NCI-H1092 treated with DMSO at 0.1 percent for 48 hours (cell line): Measurements from ENCODE around the gene PKN2.
"Not testable (repeated sequence)": the region's sequence is repeated elsewhere in the genome, so short reads cannot be mapped to it uniquely, and the experiment has no call there.

Experiments used
- DNase-seq: peaks from one replicate; lab custom pipeline; 2025; lab: John Stamatoyannopoulos, UW

Gene PKN2

DNA sequence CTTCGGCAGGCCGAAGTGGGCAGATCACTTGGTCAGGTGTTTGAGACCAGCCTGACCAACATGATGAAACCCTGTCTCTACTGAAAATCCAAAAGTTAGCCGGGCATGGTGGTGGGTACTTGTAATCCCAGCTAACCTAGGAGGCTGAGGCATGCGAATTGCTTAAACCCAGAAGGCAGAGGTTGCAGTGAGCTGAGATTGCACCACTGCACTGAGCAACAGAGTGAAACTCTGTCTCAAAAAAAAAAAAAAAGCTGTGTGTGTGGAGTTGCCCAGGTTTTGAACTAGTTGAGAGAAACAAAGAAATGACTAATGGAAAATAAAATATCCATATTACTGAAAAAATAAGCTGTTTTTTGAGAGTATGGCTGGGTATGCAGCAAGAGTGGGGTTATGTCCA is 107.1 kb downstream of the PKN2 start:
- no peak for DNase-seq

DNA sequence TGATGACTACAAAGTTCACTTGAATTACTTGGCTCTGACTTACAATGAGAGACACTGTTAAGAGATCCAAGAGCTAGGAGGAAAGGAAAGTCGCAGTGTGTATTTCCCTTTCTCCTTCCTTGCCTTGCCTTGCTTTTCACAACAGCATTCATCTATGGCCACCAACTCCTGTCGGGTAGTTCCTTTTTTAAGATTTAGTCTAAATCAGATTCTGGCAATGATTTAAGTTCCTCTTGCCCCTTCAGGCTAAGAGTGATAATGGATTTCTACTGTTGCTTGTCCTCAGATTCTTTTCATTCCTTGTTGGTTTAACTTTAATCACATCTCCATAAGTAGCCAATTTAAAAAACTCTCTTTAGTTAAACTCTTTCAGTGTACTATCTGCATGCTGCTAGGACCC is 115.4 kb downstream of the PKN2 start:
- DNase-seq = no peak

DNA sequence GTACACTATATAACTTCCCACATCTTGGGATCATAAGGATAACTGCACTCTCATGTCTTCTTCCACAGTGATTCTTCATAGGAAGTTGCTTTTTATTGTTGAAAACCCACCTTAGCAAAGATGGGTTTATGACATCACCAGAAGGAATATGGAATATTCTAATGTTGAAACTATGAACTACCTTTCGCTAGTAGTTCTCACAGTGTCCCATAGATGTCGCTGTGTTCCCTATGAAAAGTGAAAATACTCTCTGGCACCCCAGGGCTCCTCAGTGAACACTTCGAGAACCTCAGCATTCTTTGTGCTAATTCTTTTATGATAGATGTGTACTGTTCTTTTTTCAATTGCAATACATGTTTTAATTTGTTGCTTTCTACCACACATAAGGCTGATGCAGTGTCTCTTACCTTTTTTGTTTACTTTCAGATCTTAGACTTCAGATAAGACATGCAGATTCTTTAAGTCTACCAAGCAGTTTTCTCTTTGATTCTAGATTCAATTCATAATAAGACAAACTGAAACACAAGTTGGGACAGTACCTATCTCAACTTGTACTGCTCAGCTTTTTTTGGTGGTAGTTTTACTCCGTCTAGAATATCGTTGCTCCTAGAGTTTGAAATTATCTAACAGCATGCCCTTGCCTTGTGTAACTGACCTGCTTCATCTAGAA is 116.4 kb downstream of the PKN2 start:
- no peak for DNase-seq

DNA sequence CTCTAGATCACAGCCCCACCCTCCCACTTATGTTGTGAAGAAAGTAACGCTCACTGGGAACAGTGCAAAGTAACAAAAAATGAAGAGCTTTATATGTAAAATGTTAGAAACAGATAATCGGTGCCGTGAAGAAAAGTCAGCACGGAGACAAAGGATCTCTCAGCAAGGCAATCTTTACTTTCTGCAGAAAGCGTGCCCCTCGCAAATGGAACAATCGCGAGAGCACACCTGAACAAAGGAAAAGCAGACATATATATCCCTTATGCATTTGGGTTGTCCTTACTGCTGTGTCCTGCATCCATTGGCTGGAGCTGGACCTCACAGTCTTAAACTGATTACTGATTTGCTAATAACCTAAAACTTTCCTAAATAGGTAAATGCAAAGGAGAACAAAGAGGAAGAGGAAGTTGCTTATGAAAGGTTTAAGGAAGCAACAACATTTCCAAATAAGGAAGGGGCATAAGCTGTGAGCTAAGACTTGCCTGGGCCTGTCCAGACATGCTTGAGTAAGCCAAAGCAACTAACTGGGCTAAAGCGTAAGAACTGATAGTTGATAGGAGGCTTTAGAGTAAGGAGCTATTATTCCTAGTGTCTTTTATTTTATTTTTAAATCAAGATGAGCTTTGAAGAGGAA is 117.6 kb downstream of the PKN2 start:
- no peak for DNase-seq

DNA sequence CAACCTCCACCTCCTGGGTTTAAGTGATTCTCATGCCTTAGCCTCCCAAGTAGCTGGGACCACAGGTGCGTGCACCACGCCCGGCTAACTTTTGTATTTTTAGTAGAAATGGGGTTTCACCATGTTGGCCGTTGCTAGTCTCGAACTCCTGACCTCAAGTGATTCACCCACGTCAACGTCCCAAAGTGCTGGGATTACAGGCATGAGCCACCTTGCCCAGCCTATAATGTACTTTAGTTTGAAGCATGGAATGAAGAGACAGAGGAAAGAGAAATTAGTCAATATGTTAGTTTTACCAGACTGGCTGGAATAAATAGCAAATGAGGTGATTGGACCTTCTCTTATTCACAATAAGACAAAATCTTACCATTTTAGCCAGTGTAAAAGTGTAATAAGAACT is 118.3 kb downstream of the PKN2 start:
- DNase-seq = no peak

DNA sequence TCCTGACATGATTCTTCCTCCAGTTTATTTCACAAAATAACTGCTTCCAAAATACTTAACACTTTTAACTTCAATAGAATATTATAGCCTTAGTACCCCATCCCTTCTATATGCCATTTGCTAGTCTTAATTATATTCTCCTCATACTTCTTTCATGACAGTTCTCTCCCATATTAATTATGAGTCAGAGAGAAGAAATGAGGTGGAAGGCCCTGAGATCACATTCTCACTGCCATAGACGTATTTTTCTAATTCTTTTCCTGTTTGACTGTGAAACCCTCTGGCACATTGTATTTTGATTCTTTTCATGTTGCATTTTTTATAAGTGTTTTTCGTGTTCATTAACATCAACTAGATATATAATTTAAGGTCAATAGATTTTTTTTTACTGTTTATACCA is 118.9 kb downstream of the PKN2 start:
- no peak for DNase-seq

DNA sequence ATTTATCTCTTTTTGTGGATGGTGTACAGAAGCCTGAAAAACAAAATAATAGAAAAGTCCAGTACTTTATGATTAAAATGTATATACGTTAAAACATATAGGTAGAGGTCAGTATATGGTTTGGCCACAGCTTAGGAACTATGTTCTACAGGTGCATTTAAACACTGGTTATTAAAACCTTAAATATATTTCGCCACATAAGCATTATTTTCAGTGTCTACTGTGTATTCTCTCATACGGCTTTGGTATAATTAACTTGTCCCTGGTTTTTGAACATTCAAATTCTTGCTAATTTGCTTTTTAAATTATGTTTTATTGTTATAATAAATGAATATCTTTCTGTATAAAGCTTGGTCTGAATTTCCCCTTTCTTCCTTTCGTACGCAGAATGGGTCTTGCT is 119.4 kb downstream of the PKN2 start:
- DNase-seq = no peak

DNA sequence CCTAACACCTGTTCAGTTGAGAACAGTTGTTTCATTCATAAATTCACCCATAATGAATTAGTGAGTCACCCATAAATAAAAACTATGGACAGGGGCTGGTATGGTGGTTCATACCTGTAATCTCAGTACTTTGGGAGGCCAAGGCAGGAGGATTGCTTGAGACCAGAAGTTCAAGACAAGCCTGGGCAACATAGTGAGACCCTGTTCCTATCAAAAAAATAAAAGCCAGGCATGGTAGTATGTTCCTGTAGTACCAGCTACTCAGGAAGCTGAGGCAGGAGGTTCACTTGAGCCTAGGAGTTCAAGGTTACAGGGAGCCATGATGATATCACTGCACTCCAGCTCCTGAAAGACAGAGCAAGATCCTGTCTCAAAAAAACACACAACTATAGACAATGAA is 128.3 kb downstream of the PKN2 start:
- DNase-seq = no peak

DNA sequence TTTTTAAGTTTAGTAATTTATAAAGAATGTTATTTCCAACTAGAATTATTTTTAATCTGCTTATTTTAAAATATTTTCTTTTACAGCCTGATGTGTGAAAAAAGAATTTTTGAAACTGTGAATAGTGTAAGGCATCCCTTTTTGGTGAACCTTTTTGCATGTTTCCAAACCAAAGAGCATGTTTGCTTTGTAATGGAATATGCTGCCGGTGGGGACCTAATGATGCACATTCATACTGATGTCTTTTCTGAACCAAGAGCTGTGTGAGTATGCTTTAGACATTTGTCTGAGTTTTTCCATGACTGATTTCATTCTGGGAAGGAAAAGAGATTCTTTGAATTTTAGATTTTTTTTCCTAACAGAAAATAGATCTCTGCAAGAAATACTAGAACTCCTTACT is 129.4 kb downstream of the PKN2 start:
- DNase-seq = no peak

DNA sequence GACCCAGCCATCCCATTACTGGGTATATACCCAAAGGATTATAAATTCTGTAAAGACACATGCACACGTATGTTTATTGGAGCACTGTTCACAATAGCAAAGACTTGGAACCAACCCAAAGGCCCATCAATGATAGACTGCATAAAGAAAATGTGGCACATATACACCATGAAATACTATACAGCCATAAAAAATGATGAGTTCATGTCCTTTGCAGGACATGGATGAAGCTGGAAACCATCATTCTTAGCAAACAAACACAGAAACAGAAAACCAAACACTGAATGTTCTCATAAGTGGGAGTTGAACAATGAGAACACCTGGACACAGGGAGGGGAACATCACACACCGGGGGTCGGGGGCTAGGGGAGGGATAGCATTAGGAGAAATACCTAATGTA is 135.6 kb downstream of the PKN2 start:
- DNase-seq = not testable (repeated sequence)

DNA sequence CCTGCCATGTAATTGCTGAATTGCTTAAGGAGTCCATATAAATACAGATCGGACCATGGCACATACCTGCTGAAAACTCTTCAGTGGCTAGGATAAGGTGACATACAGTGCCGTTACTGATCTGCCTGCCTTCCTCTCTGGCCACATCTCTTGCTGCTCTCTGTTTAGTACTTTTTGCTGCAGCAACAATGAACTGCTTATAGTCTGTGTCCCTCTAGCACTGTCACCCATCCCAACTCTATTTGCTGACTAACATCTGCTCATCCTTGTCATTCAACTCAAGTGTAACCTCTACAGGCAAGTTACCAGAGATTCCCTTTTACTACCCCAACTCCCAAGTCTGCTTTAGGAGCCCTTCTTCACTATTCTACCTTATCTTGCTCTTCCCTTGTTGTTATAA is 141.6 kb downstream of the PKN2 start:
- DNase-seq = no peak

DNA sequence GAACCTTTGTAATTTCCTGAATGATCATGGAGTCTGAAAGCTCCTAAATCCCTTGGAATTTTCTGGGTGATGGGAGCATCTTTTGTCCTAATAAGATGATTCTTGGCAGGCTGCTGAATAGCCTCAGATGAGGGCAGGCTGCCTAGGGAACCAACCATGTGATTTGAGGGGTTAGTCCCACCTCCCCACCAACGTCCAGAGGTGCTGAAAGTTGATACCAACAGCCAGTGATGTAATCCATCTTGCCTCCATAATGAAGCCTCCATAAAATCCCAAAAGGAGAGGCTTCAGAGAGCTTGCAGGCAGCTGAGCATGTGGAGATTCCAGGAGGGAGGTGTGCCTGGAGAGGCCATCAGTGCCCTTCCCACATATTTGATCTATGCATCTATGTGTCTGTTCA is 163.6 kb downstream of the PKN2 start:
- no peak for DNase-seq

DNA sequence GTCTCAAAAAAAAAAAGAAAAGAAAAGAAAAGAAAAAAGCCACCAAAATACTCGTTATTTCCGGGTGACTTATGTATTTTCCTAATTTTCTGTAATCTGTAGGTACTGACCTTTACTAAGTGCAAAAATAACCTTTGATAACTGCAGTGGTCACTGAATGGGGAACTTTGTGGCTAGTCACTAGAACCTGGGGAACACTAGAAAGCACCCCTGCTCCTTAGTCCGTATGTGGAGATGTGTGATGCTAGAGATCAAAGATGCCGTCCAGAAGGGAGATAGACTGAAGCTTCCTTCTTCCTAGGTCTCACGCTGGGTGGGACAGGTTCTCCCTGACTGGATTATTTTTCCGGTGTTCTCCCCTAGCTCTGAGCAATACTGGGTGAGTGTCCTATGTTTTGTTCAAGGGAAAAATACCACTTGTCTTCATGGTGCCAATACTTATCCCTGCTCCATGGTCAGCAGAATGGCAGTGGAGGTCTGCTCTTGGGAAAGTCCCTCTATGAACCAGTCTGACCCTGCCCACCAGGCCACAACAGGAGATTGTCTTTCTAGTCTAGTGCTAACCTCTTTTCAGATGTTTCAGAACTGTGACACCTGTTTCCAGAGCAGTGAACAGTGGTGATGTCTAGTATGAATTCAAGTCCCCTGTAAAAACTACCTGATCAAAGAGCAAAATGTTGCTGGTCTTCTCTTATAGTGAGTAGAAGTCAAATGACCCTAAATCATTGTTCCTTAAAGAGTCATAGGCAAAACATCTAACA is 167.4 kb downstream of the PKN2 start:
- no peak for DNase-seq

DNA sequence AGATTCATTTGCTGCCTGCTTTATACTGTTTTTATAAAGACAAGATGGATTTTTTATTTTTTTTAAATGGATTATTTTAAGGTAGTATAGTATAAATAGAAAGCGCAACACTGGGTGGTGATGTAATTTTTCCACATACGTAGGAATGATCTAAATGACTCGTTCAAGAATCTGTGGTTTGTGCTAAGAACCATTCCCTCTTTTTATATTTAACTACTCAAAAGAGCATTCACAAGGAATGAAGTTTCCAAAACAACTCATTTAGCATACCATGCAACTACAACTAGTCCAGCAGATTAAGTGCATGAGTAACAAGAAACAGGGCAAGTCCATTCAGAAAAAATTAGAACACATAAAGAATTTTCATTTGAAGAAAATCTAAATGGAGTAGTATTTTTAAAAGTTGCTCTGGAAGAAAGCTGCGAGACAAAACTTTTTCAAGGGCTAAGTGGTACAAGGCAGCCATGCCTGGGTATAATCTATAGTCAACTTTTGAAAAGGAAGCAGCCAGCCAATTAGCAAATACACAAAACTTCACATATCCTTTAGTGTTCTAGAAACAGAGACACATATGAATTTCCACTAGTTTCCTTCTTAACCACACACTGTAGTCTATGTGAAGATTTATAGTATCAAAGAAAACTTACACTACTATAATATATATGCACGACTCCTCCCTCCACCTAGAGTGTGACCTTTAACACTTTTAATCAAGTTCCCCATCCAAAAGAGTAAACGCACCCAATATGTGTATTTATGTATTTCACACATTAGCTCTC is 183.9 kb downstream of the PKN2 start:
- DNase-seq = no peak

DNA sequence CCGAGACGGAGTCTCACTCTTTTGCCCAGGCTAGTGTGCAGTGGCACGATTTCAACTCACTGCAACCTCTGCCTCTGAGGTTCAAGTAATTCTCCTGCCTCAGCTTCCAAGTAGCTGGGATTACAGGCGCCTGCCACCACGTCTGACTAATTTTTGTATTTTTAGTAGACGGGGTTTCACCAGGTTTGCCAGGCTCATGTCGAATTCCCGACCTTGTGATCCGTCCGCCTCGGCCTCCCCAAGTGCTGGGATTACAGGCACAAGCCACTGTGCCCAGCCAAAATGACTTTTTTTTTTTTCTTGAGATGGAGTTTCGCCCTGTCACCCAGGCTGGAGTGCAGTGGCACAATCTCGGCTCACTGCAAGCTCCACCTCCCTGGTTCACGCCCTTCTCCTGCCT is 185.6 kb downstream of the PKN2 start:
- DNase-seq = not testable (repeated sequence)

DNA sequence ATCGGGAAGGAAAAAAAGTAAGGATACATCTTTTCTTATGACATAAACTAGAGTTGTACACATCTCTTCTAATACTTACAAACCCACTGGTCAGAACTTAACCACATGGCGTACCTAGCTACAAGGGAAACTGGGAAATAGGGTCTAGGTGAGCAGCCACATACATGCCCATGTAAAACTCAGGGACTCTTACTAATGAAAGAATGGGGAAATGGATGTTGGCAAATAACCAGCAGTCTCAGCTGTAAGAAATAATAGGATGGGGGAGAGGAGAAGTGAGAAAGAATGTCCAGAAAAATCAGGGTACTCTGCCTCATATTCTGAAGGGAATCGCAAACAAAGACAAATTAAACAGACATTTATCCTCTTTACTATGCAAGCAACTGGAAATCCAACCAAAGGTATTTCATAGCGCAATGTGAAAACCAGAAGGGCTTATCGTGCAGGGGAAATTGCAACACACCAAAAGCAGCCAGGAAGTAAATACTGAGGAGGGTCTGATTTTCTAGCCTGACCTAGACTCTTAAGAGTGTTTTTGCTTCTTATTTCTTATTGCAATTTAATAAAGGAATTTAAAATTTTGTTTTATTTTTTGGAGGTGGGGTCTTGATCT is 189.8 kb downstream of the PKN2 start:
- DNase-seq = no peak

DNA sequence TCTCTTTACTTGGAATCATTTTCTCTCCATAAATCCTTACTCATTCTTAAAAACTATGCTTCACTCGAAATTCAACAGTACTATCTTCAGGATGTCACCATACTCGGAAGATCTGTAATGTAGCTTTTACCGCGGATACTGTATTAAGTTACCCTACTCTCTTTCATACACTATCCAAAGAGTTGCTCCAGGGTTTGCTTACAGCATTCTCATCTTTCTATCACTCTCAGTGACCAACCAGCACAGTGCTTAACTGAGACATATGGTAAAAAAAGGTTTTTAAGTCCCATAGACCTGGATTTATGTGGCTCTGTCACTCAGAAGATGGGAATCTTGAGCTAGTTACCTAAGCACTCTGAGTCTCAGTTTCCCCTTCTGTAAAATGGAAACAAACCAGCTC is 191.5 kb downstream of the PKN2 start:
- DNase-seq = no peak

DNA sequence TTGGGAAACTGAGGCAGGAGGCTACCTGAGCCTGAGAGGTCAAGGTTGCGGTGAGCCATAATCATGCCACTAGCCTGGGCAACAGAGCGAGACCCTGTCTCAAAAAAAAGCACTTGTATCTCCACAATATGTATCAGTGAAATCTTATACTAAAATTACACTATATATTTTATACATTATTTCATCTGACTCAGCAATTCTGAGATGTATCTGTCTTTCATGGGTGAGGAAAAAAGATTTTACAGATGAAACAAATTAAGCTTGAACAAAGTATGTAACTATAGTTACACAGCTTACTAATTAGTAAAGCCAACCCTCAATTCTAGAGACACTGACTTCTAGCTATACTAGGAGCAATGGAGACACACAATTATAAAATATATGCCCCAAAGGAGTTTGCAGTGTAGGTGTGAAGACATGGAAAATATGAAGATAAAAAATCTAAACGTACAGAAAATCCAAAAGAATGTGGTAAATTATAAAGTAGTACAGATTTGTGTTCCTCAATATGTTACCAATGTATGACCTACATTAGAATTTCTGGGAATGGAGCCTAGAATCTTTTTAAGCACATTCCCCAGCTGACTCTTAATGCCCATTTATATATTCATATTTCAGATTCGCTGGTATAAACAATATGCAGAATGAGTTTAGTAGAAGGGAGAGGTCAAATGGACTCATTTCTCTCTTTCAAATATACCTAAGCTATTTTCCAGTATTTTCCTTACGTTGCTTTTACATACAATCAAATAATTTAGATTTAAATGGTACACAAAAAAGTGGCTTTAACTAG is 192.7 kb downstream of the PKN2 start:
- DNase-seq = no peak

DNA sequence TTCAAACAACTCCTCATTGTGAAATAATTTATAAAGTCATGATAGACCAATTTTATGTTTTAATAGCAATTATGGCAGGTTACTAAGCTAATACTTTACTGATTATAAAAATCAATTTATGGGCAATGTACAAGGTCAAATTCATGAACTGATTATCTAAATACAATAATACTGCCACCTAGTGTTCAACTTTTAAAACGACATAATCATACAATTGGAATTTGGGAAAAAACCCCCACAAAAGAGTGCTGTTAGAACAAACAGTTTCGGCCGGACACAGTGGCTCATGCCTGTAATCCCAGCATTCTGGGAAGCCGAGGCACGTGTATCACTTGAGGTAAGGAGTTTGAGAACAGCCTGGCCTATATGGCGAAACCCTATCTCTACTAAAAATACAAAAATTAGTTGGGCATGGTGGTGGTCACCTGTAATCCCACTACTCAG is 193.3 kb downstream of the PKN2 start:
- peak; percentile 43 for DNase-seq

DNA sequence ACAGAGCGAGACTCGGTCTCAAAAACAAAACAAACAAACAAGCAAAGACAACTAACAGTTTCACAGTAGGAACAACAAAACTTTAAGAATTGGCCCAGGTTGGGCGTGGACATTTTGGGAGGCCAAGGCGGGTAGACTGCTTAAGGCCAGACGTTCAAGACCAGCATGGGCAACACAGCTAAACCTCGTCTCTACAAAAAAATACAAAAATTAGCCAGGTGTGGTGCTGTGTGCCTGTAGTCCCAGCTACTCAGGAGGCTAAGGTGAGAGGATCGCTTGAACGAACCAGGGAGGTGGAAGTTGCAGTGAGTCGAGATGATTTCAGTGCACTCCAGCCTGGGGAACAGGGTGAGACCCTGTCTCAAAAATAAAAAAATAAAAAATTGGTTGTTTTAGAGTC is 193.8 kb downstream of the PKN2 start:
- no peak for DNase-seq

DNA sequence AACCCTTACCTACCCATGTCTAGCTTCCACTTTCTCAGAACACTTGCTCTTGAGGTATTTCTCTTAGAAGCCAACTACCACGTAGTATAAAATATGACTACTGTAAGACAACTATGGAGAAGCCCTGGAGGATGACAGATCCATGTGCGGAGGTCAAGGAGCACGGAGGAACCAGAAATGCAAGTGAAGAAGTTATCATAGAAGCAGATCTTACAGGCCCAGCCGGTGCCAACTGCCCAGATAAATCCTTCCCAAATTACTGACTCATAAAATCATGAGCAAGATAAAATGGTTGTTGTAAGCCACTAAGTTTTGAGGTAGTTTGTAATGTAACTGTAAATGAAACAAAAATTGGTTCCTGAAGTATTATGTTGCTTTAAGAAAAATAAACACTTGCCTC is 194.7 kb downstream of the PKN2 start:
- no peak for DNase-seq
